Measurements from ENCODE around the gene TBXAS1. TPM values are rescaled to one million over a fixed set of nuclear protein-coding genes. Genes with fewer than 3 reads are reported as not detected.
A peak's percentile ranks its signal among the peaks of the same experiment; 100 is the strongest.

TBXAS1 gene
- total and polyA plus RNA-seq, 2 of the 8 experiments (the other 6 are each of a cell fraction or from before 2014, with no cell fraction given) = 0.86 to 2.1 TPM

GRCh38 chr7:139995017-139995915 is 166.2 kb downstream of the TBXAS1 start:
- Histone ChIP-seq H3K36me3 (ENCODE audit: control insufficient read depth in 2 of 4, insufficient read depth in 4 of 4, low read length in 3 of 4) (no peaks in the 10 kb centered on the region), H3K27me3 (replicated peaks in 1 of 4; ENCODE audit: control insufficient read depth in 3 of 4, extremely low read depth in 1 of 4, insufficient read depth in 3 of 4, low read length in 3 of 4) (no peaks in the 10 kb centered on the region), H3K9me3 (ENCODE audit: insufficient read depth in 2 of 2, low read depth in 1 of 2, low read length in 1 of 2) (no peaks in the 10 kb centered on the region), H3K9ac (replicated peaks in 1 of 4; ENCODE audit: extremely low read depth in 1 of 4, low read depth in 3 of 4, low read length in 3 of 4) (no peak overlapping the region), H2BK15ac (ENCODE audit: low read length) (no peak overlapping the region), H2BK5ac (ENCODE audit: low read depth, low read length) (no peak overlapping the region), H3K4ac (replicated peaks; ENCODE audit: insufficient read length, low read depth, low read length) (no peak overlapping the region), H3K4me3 (ENCODE audit: extremely low read depth in 1 of 4, insufficient read depth in 2 of 4, low read depth in 3 of 4, low read length in 4 of 4) (no peak overlapping the region), H2AK5ac (ENCODE audit: low read depth, low read length) (no peak overlapping the region), H3K27ac (ENCODE audit: low read depth, low read length) (no peak overlapping the region), H3K4me2 (ENCODE audit: insufficient read depth in 1 of 2, low read depth in 2 of 2, low read length in 2 of 2) (no peak overlapping the region), H2BK120ac (replicated peaks; ENCODE audit: low read depth, low read length) (no peak overlapping the region), H4K5ac (ENCODE audit: insufficient read length, low read depth, low read length) (no peak overlapping the region), H2BK12ac (ENCODE audit: low read depth, low read length) (no peak overlapping the region), H4K91ac (replicated peaks; ENCODE audit: insufficient read length, low read length) (no peak overlapping the region), H2BK20ac (ENCODE audit: low read length) (no peak overlapping the region), H3K56ac (replicated peaks; ENCODE audit: insufficient read length, low read depth, low read length) (no peak overlapping the region), H3K18ac (ENCODE audit: extremely low read depth, low read length) (no peak overlapping the region), H4K20me1 (replicated peaks in 1 of 2; ENCODE audit: control insufficient read depth in 1 of 2, insufficient read depth in 2 of 2, low read length in 2 of 2) (no peaks in the 10 kb centered on the region), H3K4me1 (replicated peaks in 1 of 4; ENCODE audit: control insufficient read depth in 3 of 4, insufficient read depth in 4 of 4, low read length in 3 of 4) (peaks cover 0 to 5% (median 0%) of the 10 kb centered on the region in 4 experiments; a peak in 1 of 7 replicates), H2AFZ (ENCODE audit: low read length) (peak overlapping the region; percentile 59; the same call in 1 of the 2 replicates), H4K8ac (ENCODE audit: extremely low read depth, insufficient read depth, low read length) (no peak overlapping the region; the same call in 1 of the 2 replicates), H3K79me1 (ENCODE audit: low read depth, low read length) (no peaks in the 10 kb centered on the region), H3K23me2 (ENCODE audit: low read depth, low read length) (0 out of 2 replicates have a peak, but pooled peaks cover 2% of the 10 kb centered on the region), H3K79me2 (ENCODE audit: control insufficient read depth in 1 of 2, insufficient read depth in 2 of 2, low read length in 2 of 2) (no peaks in the 10 kb centered on the region), H3K23ac (ENCODE audit: insufficient read length) (no peak overlapping the region), H3K14ac (ENCODE audit: insufficient read length) (no peak overlapping the region)
- FAIRE-seq (no peak), DNase-seq (ENCODE audit: low read depth in 1 of 2, low spot score in 2 of 2) (no peak)
- ChIA-PET POLR2A (ENCODE audit: partially characterized antibody) (no interaction called here), CTCF (ENCODE audit: partially characterized antibody) (interaction anchor here (0.6 to 3.7 kb wide), 4 partner anchors 7 to 349 kb away, joined by 3 to 21 read pairs (median 13); no protein-coding TSS in a partner anchor)
- WGBS, 2 experiments (ENCODE audit: extremely low coverage in 1 of 2, insufficient coverage in 1 of 2, insufficient read length in 1 of 2, insufficient replicate concordance in 2 of 2, low coverage in 1 of 2, low lambda C conversion rate in 2 of 2, missing lambda C conversion rate in 1 of 2) = 81% methylated on average over 19 of the region's 19 CpGs; no CpG with 5 or more reads in 1 of the 2 experiments
- TF ChIP-seq SIRT6 (IDR thresholded peaks at IDR 0.05; ENCODE audit: low read length) = no peak
- no peak for TF ChIP-seq CHD2 (IDR thresholded peaks at IDR 0.05; ENCODE audit: low read length)
- TF ChIP-seq CREB1 (IDR thresholded peaks at IDR 0.05) = no peak
- TF ChIP-seq TBP (IDR thresholded peaks at IDR 0.05; ENCODE audit: low read depth, low read length) = no peak
- no peak for TF ChIP-seq TEAD4 (IDR thresholded peaks at IDR 0.05; ENCODE audit: low read depth, low read length)
- TF ChIP-seq CBX8 (IDR thresholded peaks at IDR 0.05; ENCODE audit: borderline replicate concordance, low read depth, low read length) = no peak
- no peak for TF ChIP-seq TCF12 (IDR thresholded peaks at IDR 0.05; ENCODE audit: low read depth, low read length)

All from H1 (cell line).